ENCODE data around the gene LIPT1.
"Not testable (repeated sequence)": the region's sequence is repeated elsewhere in the genome, so short reads cannot be mapped to it uniquely, and the experiment has no call there.

Gene LIPT1

GRCh38 chr2:99154643-99155536 lies at the start of gene LIPT1, which contains the start of gene TSGA10:
TSS of gene LIPT1 (plus strand) at chr2:99154967. CDS start at chr2:99161958, 6,991 bp downstream.
TSS of gene TSGA10 (minus strand) at chr2:99154942. CDS start at chr2:99109439, 45,503 bp downstream.
- Histone ChIP-seq H3K4me3 (ENCODE audit: low read depth in 1 of 5, low read length in 5 of 5) (peak within 1 kb of the TSS; percentile 84 to 99 (median 97)), H3K36me3 (ENCODE audit: control insufficient read depth in 5 of 5, insufficient read depth in 5 of 5, low read length in 5 of 5) (peaks cover 7 to 23% (median 15%) of the 10 kb centered on the region in 5 donors), H3K9ac (ENCODE audit: low read length in 5 of 5) (peak within 1 kb of the TSS; percentile 84 to 96 (median 92)), H3K27me3 (ENCODE audit: control insufficient read depth in 5 of 5, insufficient read depth in 4 of 5, low read length in 5 of 5) (no peaks in the 10 kb centered on the region), H3K27ac (ENCODE audit: low read depth, low read length) (peak within 1 kb of the TSS; percentile 94), H3K4me1 (ENCODE audit: control insufficient read depth in 5 of 5, insufficient read depth in 5 of 5, low read length in 5 of 5) (peaks cover 3 to 28% (median 20%) of the 10 kb centered on the region in 5 donors), H3K9me3 (ENCODE audit: control insufficient read depth in 5 of 5, low read length in 5 of 5) (no peaks in the 10 kb centered on the region)

- H3K36me3 ChIP-seq (ENCODE audit: control insufficient read depth in 5 of 5, insufficient read depth in 5 of 5, low read length in 5 of 5) = peaks cover 0 to 4% (median 0%) of the 10 kb centered on the region in 5 donors
- no peaks in the 10 kb centered on the region for H3K4me1 ChIP-seq (ENCODE audit: control insufficient read depth in 5 of 5, insufficient read depth in 5 of 5, low read length in 5 of 5)
Measured at GRCh38 chr2:99106913-99107312, 47.9 kb upstream of the LIPT1 start.

GRCh38 chr2:99111236-99111635 lies 43.5 kb upstream of the LIPT1 start:
- no peaks in the 10 kb centered on the region for H3K9me3 ChIP-seq (ENCODE audit: control insufficient read depth in 5 of 5, low read length in 5 of 5)
- peaks cover 0 to 6% (median 0%) of the 10 kb centered on the region in 5 donors for H3K4me1 ChIP-seq (ENCODE audit: control insufficient read depth in 5 of 5, insufficient read depth in 5 of 5, low read length in 5 of 5)

More at GRCh38 chr2:99106913-99107312, 47.9 kb upstream of the LIPT1 start:
- no peaks in the 10 kb centered on the region for H3K27me3 ChIP-seq (ENCODE audit: control insufficient read depth in 5 of 5, insufficient read depth in 4 of 5, low read length in 5 of 5)
- H3K9ac ChIP-seq (ENCODE audit: low read length in 5 of 5) = no peak overlapping the region
- no peaks in the 10 kb centered on the region for H3K9me3 ChIP-seq (ENCODE audit: control insufficient read depth in 5 of 5, low read length in 5 of 5)
- H3K4me3 ChIP-seq (ENCODE audit: low read depth in 1 of 5, low read length in 5 of 5) = no peak overlapping the region
- H3K27ac ChIP-seq (ENCODE audit: low read depth, low read length) = no peak overlapping the region

GRCh38 chr2:99111945-99112344 lies 42.8 kb upstream of the LIPT1 start:
- Histone ChIP-seq H3K4me3 (ENCODE audit: low read depth in 1 of 5, low read length in 5 of 5) (no peak overlapping the region), H3K36me3 (ENCODE audit: control insufficient read depth in 5 of 5, insufficient read depth in 5 of 5, low read length in 5 of 5) (peaks cover 0 to 2% (median 0%) of the 10 kb centered on the region in 5 donors), H3K9me3 (ENCODE audit: control insufficient read depth in 5 of 5, low read length in 5 of 5) (no peaks in the 10 kb centered on the region), H3K27me3 (ENCODE audit: control insufficient read depth in 5 of 5, insufficient read depth in 4 of 5, low read length in 5 of 5) (no peaks in the 10 kb centered on the region), H3K4me1 (ENCODE audit: control insufficient read depth in 5 of 5, insufficient read depth in 5 of 5, low read length in 5 of 5) (peaks cover 0 to 6% (median 0%) of the 10 kb centered on the region in 5 donors), H3K9ac (ENCODE audit: low read length in 5 of 5) (no peak overlapping the region), H3K27ac (ENCODE audit: low read depth, low read length) (no peak overlapping the region)

More at GRCh38 chr2:99111236-99111635, 43.5 kb upstream of the LIPT1 start:
- Histone ChIP-seq H3K27ac (ENCODE audit: low read depth, low read length) (no peak overlapping the region), H3K27me3 (ENCODE audit: control insufficient read depth in 5 of 5, insufficient read depth in 4 of 5, low read length in 5 of 5) (no peaks in the 10 kb centered on the region), H3K36me3 (ENCODE audit: control insufficient read depth in 5 of 5, insufficient read depth in 5 of 5, low read length in 5 of 5) (peaks cover 0 to 4% (median 0%) of the 10 kb centered on the region in 5 donors), H3K4me3 (ENCODE audit: low read depth in 1 of 5, low read length in 5 of 5) (no peak overlapping the region), H3K9ac (ENCODE audit: low read length in 5 of 5) (no peak overlapping the region)

- Histone ChIP-seq H3K4me3 (ENCODE audit: low read depth in 1 of 5, low read length in 5 of 5) (peak overlapping the region in 1 of 5 donors; percentile 19), H3K27ac (ENCODE audit: low read depth, low read length) (no peak overlapping the region), H3K36me3 (ENCODE audit: control insufficient read depth in 5 of 5, insufficient read depth in 5 of 5, low read length in 5 of 5) (no peaks in the 10 kb centered on the region), H3K9me3 (ENCODE audit: control insufficient read depth in 5 of 5, low read length in 5 of 5) (no peaks in the 10 kb centered on the region), H3K4me1 (ENCODE audit: control insufficient read depth in 5 of 5, insufficient read depth in 5 of 5, low read length in 5 of 5) (peaks cover 0 to 6% (median 0%) of the 10 kb centered on the region in 5 donors), H3K27me3 (ENCODE audit: control insufficient read depth in 5 of 5, insufficient read depth in 4 of 5, low read length in 5 of 5) (no peaks in the 10 kb centered on the region), H3K9ac (ENCODE audit: low read length in 5 of 5) (no peak overlapping the region)
Measured at GRCh38 chr2:99112617-99113016, 42.1 kb upstream of the LIPT1 start.

- H3K9ac ChIP-seq (ENCODE audit: low read length in 5 of 5) = no peak overlapping the region
- no peak overlapping the region for H3K4me3 ChIP-seq (ENCODE audit: low read depth in 1 of 5, low read length in 5 of 5)
- H3K27me3 ChIP-seq (ENCODE audit: control insufficient read depth in 5 of 5, insufficient read depth in 4 of 5, low read length in 5 of 5) = no peaks in the 10 kb centered on the region
- H3K27ac ChIP-seq (ENCODE audit: low read depth, low read length) = no peak overlapping the region
- H3K4me1 ChIP-seq (ENCODE audit: control insufficient read depth in 5 of 5, insufficient read depth in 5 of 5, low read length in 5 of 5) = no peaks in the 10 kb centered on the region
- H3K36me3 ChIP-seq (ENCODE audit: control insufficient read depth in 5 of 5, insufficient read depth in 5 of 5, low read length in 5 of 5) = peaks cover 7 to 14% (median 12%) of the 10 kb centered on the region in 5 donors
- H3K9me3 ChIP-seq (ENCODE audit: control insufficient read depth in 5 of 5, low read length in 5 of 5) = peaks cover 0 to 11% (median 8%) of the 10 kb centered on the region in 5 donors
Measured at GRCh38 chr2:99127981-99128380, 26.8 kb upstream of the LIPT1 start.

GRCh38 chr2:99135044-99135556 lies 19.7 kb upstream of the LIPT1 start:
- not testable (repeated sequence) for H3K36me3 ChIP-seq (ENCODE audit: control insufficient read depth in 5 of 5, insufficient read depth in 5 of 5, low read length in 5 of 5); H3K4me1 ChIP-seq (ENCODE audit: control insufficient read depth in 5 of 5, insufficient read depth in 5 of 5, low read length in 5 of 5); H3K9ac ChIP-seq (ENCODE audit: low read length in 5 of 5); H3K9me3 ChIP-seq (ENCODE audit: control insufficient read depth in 5 of 5, low read length in 5 of 5); H3K4me3 ChIP-seq (ENCODE audit: low read depth in 1 of 5, low read length in 5 of 5); H3K27ac ChIP-seq (ENCODE audit: low read depth, low read length); H3K27me3 ChIP-seq (ENCODE audit: control insufficient read depth in 5 of 5, insufficient read depth in 4 of 5, low read length in 5 of 5)

GRCh38 chr2:99139003-99139402 lies 15.8 kb upstream of the LIPT1 start:
- no peaks in the 10 kb centered on the region for H3K36me3 ChIP-seq (ENCODE audit: control insufficient read depth in 5 of 5, insufficient read depth in 5 of 5, low read length in 5 of 5)
- no peaks in the 10 kb centered on the region for H3K9me3 ChIP-seq (ENCODE audit: control insufficient read depth in 5 of 5, low read length in 5 of 5)
- H3K4me1 ChIP-seq (ENCODE audit: control insufficient read depth in 5 of 5, insufficient read depth in 5 of 5, low read length in 5 of 5) = peaks cover 3 to 20% (median 13%) of the 10 kb centered on the region in 5 donors
- H3K27ac ChIP-seq (ENCODE audit: low read depth, low read length) = no peak overlapping the region
- H3K4me3 ChIP-seq (ENCODE audit: low read depth in 1 of 5, low read length in 5 of 5) = no peak overlapping the region
- no peak overlapping the region for H3K9ac ChIP-seq (ENCODE audit: low read length in 5 of 5)
- H3K27me3 ChIP-seq (ENCODE audit: control insufficient read depth in 5 of 5, insufficient read depth in 4 of 5, low read length in 5 of 5) = no peaks in the 10 kb centered on the region

GRCh38 chr2:99140056-99140859 lies 14.5 kb upstream of the LIPT1 start:
- H3K4me3 ChIP-seq (ENCODE audit: low read depth in 1 of 5, low read length in 5 of 5) = peak overlapping the region; percentile 77 to 99 (median 91)
- H3K27ac ChIP-seq (ENCODE audit: low read depth, low read length) = peak overlapping the region; percentile 70
- H3K4me1 ChIP-seq (ENCODE audit: control insufficient read depth in 5 of 5, insufficient read depth in 5 of 5, low read length in 5 of 5) = peaks cover 3 to 21% (median 15%) of the 10 kb centered on the region in 5 donors
- H3K9ac ChIP-seq (ENCODE audit: low read length in 5 of 5) = peak overlapping the region; percentile 39 to 87 (median 79)
- H3K9me3 ChIP-seq (ENCODE audit: control insufficient read depth in 5 of 5, low read length in 5 of 5) = no peaks in the 10 kb centered on the region
- H3K36me3 ChIP-seq (ENCODE audit: control insufficient read depth in 5 of 5, insufficient read depth in 5 of 5, low read length in 5 of 5) = no peaks in the 10 kb centered on the region
- no peaks in the 10 kb centered on the region for H3K27me3 ChIP-seq (ENCODE audit: control insufficient read depth in 5 of 5, insufficient read depth in 4 of 5, low read length in 5 of 5)

Data from subcutaneous abdominal adipose tissue (tissue), 5 donors.